ENCODE measurements around the gene NAGA.

NAGA gene

DNA sequence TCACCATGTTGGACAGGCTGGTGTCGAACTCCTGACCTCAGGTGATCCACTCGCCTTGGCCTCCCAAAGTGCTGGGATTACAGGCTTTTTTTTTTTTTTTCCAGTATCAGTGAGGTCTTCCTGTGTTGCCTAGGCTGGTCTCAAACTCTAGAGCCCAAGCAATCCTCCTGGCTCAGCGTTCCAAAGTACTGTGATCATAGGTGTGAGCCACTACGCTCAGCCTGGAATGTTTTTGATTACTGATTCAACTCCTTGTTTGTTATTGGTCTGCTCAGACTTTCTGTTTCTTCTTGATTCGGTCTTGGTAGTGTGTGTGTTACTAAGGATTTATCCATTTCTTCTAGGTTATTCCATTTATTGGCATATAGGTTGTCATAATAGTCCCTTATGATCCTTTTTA lies 31.3 kb downstream of the NAGA start:
- no peak for DNase-seq (ENCODE audit: low spot score)

DNA sequence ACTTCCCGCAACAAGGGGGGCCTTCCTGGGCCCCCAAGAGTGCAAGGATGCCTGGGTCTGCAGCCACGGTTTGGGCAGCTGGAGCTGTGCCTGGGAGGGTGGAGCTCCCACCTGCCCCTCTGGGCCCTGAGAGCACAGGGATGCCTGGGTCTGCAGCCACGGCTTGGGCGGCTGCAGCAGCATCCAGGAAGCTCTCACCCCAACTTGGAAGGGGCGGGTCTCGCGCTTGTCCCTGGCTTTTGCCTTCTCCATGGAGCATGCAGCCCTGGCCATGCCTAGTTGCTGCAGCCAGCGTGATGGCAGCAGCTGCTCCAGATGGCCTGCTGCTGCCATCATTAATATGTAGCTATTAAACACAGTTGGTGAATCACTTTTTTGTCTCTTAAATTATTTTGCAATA lies 35.4 kb downstream of the NAGA start:
- no peak for DNase-seq (ENCODE audit: low spot score)

DNA sequence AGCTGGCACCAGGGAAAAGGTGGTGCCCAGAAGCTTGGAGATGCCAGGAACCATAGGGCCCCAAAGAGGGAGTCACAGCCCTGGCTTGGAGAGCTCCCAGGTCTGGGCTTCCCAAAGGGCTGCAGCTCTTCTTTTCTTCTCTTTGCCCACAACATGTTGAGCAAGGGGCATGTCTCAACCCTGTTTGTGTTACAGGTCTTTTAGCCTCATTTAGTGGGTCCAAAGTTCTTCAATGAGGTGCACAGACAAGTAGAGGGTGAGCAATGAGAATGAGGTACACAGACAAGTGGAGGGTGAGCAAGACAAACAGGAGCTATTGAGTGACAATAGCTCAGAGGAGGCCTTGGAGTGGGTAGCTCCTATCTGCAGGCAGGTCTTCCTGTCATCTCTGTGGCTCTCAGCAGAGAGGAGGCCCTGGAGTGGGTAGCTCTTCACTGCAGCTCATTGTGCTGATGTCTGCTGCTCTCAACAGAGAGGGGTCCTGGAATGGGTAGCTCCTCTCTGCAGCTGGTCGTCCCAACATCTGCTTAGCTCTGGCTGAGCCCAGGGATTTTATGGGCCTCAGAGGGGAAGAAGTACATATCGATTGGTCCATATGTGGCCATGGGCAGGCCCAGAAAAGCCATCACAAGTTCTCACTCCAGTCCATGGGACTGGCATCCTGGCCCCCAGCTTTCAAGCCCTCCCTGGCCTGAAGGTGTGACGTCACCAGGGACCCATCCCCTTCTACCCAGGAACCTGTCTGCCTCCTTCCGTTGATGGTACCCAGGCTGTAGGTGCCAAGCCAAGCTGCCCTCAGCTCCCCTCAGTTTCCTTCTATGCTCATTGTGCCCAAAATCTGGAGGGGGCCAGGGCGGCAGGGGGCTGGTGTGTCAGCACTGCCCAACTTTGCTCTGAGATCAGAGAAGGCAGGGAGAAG lies 37.1 kb downstream of the NAGA start:
- DNase-seq (ENCODE audit: low spot score) = no peak

DNA sequence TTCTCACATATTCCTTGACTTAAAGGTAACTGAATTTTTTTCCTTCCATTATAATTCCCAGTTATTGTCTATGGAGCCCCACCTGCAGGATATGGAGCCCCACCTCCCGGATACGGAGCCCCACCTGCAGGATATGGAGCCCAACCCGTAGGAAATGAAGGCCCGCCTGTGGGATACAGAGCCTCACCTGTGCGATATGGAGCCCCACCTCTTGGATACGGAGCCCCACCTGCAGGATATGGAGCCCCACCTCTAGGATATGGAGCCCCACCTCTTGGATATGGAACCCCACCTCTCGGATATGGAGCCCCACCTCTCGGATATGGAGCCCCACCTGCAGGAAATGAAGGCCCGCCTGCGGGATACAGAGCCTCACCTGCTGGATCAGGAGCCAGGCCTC lies 43.9 kb downstream of the NAGA start:
- DNase-seq (ENCODE audit: low spot score) = no peak

DNA sequence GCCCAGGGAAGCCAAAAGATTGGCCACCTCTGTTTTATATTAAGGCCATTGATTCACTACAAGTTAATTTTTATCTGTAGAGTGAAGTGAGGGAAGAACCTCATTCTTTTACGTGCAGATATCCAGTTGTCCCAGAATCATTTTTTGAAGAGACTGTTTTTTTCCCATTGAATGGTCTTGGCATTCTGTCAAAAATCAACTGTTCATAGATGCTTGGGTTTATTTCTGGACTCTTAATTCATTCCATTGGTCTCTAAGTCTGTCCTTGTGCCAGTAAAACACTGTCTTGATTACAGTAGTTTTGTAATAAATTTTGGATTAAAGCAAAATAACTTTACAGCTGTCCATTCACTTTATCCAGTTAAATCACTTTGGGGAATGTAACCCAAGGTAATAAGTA lies 45.2 kb downstream of the NAGA start:
- no peak for DNase-seq (ENCODE audit: low spot score)

DNA sequence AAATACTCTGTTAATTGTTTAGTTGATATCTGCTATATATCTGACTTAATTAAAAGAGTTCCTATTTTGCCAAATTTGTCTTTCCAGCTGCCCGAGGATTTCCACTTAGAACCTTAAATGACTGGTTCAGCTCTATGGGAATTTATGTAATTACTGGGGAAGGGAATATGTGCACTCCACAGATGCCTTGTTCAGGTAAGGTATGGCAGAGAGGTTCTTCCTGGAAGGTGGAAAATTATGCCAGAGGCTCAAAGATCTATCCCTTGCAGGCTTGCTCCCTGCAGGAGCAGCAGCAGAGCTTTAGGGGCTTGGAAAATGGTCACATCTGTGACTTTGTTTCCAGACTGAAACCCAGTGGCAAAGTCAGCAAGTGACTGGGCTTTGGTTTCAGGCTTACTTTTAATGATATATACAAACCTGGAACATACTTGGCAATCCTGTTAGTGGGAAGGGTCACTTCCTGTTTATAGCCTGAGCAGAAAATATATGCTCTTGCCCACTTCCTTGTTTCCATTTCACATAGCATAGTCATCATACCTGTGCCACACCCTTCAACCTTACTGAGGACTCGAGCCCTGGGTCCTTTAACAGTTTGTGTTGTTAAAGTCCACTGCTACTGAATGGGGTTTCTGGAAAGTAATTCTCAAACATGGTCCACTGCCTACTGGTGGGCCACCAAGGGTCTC lies 48.3 kb downstream of the NAGA start:
- DNase-seq (ENCODE audit: low spot score) = no peak

DNA sequence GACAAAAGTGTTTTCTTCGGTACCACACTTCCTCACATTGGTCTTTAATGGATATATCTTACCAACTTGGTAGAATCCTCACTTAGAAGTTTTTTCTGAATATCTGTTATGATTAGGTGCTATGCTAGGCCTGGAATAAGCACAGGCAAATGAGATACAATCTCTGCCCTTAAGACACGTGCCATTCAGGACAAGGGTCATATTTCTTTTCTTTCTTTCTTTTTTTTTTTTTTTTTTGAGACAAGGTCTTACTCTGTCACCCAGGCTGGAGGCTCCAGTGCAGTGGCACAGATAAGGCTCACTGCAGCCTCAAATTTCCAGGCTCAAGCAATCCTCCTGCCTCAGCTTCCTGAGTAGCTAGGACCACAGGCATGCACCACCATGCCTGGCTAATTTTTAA lies 49.0 kb downstream of the NAGA start:
- no peak for DNase-seq (ENCODE audit: low spot score)

DNA sequence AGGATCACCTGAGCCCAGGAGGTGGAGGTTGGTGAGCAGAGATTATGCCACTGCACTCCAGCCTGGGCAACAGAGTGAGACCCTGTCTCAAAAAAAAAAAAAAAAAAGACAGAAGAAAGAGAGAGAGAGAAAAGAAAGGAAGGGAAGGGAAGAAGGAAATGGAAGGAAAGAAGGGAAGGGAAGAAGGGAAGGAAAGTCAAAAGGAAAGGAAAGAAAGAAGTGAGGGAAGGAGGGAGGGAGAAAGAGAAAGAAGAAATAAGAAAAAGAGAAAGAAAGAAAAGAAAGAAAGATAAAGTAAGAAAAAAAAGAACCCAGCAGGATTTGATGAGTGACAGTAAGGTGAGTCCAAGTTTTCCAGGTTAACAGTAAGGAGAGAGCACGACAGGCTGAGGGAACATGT lies 52.4 kb downstream of the NAGA start:
- no peak for DNase-seq (ENCODE audit: low spot score)

DNA sequence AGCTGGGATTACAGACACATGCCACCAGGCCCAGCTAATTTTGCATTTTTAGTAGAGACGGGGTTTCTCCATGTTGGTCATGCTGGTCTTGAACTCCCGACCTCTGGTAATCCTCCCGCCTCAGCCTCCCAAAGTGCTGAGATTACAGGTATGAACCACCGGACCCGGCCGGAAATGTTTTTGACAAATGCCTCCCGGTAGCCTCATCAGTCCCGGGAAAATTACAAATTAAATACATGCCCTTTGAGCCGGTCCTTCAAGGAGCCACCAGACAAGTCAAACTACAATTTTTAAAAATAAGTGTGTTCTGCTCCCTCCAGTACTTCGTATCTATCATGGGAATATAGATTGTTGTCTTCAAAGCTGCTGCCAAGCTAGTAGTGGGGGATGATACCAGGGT lies 54.5 kb downstream of the NAGA start:
- DNase-seq (ENCODE audit: low spot score) = no peak

DNA sequence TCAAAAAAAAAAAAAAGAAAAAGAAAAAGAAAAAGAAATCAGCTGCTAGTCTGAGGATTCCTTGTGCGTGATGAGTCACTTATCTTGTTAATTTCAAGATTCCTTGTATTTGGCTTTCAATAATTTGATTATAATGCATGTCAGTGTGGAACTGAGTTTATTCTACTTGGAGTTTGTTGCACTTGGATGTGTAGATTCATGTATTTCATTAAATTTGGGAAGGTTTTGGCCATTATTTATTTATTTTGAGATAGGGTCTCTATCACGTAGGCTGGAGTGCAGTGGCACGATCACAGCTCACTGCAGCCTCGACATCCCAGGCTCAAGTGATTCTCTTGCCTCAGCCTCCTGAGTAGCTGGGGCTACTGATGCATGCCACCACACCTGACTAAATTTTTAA lies 57.2 kb downstream of the NAGA start:
- no peak for DNase-seq (ENCODE audit: low spot score)

DNA sequence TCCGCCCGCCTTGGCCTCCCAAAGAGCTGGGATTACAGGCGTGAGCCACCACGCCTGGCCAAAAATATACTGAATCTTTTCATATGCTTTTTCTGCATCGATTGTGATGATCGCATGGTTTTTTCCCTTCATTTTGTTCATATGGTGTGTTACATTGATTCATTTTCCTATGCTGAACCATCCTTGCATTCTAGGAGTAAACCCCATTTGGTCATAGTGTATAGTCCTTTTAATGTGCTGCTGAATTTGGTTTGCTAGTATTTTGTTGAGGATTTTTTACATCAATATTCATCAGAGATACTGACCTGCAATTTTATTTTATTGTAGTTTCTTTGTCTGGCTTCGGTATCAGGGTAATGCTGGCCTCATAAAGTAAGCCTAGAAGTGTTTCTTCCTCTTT lies 59.8 kb downstream of the NAGA start:
- no peak for DNase-seq (ENCODE audit: low spot score)
